H1 (cell line): ENCODE results near the gene TTC8.

Source experiments
- ATF3 ChIP-seq: IDR thresholded peaks from 2 replicates; pipeline ENCODE4 v1.6.1; 2011; ENCODE audit warnings: low read depth, mild to moderate bottlenecking, low read length; ENCODE audit not compliant: insufficient read depth
- BRCA1 ChIP-seq: IDR thresholded peaks from 2 replicates; pipeline ENCODE4 v1.6.1; 2012; ENCODE audit warnings: low read depth, low read length, improper control_type of control experiment
- EZH2 ChIP-seq: fragments of 200-600 bp; sonication (generic); IDR thresholded peaks from 2 replicates; pipeline ENCODE4 v1.7.1; 2012; ENCODE audit warnings: low read depth, mild to moderate bottlenecking, moderate library complexity, low read length, inconsistent platforms; ENCODE audit not compliant: severe bottlenecking
- POLR2A ChIP-seq, 2 experiments: IDR thresholded peaks; 1 replicate in 1 of 2; 2 replicates in 1 of 2; pipeline ENCODE4 v1.6.1; 2011; ENCODE audit warnings: low read depth in 2 of 2, low read length in 2 of 2, mild to moderate bottlenecking in 2 of 2; ENCODE audit errors: control extremely low read depth in 1 of 2
- RBBP5 ChIP-seq: IDR thresholded peaks from 2 replicates; pipeline ENCODE4 v1.7.1; 2012; ENCODE audit warnings: low read depth, mild to moderate bottlenecking, inconsistent platforms, low read length, moderate library complexity, borderline replicate concordance
- TBP ChIP-seq: IDR thresholded peaks from 2 replicates; pipeline ENCODE4 v1.6.1; 2011; ENCODE audit warnings: low read depth, low read length, improper control_type of control experiment
- ZNF274 ChIP-seq: IDR thresholded peaks from 2 replicates; pipeline ENCODE4 v1.7.0; 2012; ENCODE audit warnings: low read length, borderline replicate concordance; ENCODE audit errors: extremely low read depth
- TF ChIP-seq, protein P1 (sequence below), 3 experiments: IDR thresholded peaks; 1 replicate in 2 of 3; 2 replicates in 1 of 3; pipeline versions ENCODE4 v1.5.1 to v1.6.1; 2011; ENCODE audit warnings: low read length in 3 of 3, mild to moderate bottlenecking in 3 of 3, inconsistent platforms in 2 of 3, low read depth in 1 of 3, moderate library complexity in 1 of 3; ENCODE audit not compliant: insufficient read depth in 1 of 3; ENCODE audit errors: control extremely low read depth in 1 of 3
- TF ChIP-seq, protein P2 (sequence below): IDR thresholded peaks from 2 replicates; pipeline ENCODE4 v1.6.1; 2012; ENCODE audit warnings: low read length, inconsistent platforms

DNA sequence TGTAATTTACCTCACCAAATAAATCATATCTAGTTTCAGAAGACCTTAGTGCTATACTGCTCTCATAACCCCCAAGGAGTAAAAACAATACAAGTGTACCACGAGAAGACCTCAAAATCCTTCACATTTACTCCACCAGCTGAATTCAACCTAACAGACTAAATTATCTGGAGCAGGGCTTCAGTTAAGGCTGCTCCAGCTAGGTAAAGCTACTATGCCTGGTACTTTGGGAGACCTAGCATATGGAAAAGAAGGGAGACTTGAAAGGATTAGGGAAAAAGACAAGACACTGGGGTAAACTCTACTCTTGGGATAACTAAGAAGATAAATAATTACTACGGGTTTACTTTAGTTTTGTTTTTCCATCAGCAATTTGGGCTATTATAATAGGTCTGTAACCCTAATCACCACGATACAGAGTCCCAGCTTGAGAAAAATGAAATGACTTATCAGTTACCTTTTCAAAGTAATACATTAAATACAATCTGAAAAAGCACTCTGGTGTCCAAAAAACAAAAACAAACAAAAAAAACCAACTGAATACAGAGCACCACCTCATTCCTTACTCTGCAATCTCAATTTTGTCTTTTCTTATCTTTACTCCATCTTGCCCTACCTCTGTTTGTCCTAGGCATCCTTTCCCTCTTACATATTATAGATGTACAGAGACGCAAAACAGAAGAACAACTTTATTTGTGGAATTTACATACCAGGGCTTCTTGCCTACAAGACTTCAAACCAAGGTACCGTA, 33.8 kb upstream of the TTC8 start:
- TF ChIP-seq RBBP5: no peak
- TF ChIP-seq, protein P1, sequence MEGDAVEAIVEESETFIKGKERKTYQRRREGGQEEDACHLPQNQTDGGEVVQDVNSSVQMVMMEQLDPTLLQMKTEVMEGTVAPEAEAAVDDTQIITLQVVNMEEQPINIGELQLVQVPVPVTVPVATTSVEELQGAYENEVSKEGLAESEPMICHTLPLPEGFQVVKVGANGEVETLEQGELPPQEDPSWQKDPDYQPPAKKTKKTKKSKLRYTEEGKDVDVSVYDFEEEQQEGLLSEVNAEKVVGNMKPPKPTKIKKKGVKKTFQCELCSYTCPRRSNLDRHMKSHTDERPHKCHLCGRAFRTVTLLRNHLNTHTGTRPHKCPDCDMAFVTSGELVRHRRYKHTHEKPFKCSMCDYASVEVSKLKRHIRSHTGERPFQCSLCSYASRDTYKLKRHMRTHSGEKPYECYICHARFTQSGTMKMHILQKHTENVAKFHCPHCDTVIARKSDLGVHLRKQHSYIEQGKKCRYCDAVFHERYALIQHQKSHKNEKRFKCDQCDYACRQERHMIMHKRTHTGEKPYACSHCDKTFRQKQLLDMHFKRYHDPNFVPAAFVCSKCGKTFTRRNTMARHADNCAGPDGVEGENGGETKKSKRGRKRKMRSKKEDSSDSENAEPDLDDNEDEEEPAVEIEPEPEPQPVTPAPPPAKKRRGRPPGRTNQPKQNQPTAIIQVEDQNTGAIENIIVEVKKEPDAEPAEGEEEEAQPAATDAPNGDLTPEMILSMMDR (IDR thresholded peaks at IDR 0.05; ENCODE audit: control extremely low read depth in 1 of 3, insufficient read depth in 1 of 3, low read depth in 1 of 3, low read length in 3 of 3): no peak
- TF ChIP-seq TBP: no peak
- no peak for TF ChIP-seq BRCA1
- no peak for TF ChIP-seq ATF3
- TF ChIP-seq POLR2A (IDR thresholded peaks at IDR 0.05; ENCODE audit: control extremely low read depth in 1 of 2, low read depth in 2 of 2, low read length in 2 of 2): no peak
- TF ChIP-seq EZH2: no peak
- TF ChIP-seq ZNF274: no peak
- TF ChIP-seq, protein P2, sequence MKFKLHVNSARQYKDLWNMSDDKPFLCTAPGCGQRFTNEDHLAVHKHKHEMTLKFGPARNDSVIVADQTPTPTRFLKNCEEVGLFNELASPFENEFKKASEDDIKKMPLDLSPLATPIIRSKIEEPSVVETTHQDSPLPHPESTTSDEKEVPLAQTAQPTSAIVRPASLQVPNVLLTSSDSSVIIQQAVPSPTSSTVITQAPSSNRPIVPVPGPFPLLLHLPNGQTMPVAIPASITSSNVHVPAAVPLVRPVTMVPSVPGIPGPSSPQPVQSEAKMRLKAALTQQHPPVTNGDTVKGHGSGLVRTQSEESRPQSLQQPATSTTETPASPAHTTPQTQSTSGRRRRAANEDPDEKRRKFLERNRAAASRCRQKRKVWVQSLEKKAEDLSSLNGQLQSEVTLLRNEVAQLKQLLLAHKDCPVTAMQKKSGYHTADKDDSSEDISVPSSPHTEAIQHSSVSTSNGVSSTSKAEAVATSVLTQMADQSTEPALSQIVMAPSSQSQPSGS: no peak
